DOHH2 (cell line): ENCODE results near the gene ACD.

Experiments
- EZH2phosphoT487 ChIP-seq: fragments of 200-600 bp; sonication (generic); IDR thresholded peaks from 2 replicates; pipeline ENCODE4 v1.6.1; 2017; ENCODE audit warnings: borderline replicate concordance, mild to moderate bottlenecking, antibody characterized with exemption, low read length, moderate library complexity, mixed read lengths
- TF ChIP-seq, protein P1 (sequence below): fragments of 200-600 bp; sonication (generic); IDR thresholded peaks from one replicate; pipeline ENCODE4 v1.5.1; 2014; ENCODE audit warnings: antibody characterized with exemption, mild to moderate bottlenecking, low read depth, low read length; ENCODE audit not compliant: poor library complexity, severe bottlenecking

DNA sequence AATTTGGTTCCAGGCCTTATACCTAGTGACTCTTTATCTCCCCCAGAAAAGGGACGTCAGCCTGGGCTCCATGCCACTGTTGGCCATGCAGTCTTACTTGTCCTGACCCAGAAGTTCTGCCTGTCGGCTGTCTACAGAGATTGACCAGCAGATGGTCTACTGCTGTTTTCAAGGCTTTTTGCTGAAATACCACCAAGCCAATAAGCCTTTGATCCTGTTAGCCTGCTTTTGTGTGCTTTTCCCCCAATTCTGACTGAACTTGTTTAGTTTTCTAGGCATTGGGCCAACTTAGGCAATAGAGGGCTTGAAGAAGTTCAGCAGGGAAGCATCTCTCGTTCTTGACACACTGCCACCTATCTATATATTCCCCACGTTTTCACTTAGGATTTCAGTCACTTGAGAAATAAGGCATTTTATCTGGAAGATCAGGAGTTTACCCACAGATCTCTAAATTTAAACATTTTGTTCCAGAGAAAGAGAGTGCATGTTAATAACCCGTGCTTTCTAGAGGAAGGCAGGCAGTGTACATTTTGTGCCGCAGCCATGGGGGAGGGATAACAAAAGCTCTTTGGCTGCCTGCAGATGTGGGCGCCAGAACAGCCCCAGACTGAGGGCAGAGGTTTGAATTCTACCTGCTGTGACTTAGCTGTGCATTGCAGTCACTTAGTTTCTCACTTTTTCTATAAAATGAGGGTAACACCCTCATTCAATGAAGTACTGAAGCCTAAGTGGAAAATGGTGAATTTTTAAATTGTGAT is 27.5 kb downstream of the ACD start:
- TF ChIP-seq, protein P1, sequence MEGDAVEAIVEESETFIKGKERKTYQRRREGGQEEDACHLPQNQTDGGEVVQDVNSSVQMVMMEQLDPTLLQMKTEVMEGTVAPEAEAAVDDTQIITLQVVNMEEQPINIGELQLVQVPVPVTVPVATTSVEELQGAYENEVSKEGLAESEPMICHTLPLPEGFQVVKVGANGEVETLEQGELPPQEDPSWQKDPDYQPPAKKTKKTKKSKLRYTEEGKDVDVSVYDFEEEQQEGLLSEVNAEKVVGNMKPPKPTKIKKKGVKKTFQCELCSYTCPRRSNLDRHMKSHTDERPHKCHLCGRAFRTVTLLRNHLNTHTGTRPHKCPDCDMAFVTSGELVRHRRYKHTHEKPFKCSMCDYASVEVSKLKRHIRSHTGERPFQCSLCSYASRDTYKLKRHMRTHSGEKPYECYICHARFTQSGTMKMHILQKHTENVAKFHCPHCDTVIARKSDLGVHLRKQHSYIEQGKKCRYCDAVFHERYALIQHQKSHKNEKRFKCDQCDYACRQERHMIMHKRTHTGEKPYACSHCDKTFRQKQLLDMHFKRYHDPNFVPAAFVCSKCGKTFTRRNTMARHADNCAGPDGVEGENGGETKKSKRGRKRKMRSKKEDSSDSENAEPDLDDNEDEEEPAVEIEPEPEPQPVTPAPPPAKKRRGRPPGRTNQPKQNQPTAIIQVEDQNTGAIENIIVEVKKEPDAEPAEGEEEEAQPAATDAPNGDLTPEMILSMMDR, result no peak
- no peak for TF ChIP-seq EZH2phosphoT487
